Osteoblast (primary cell): ENCODE data around the gene ZG16. TPM values are rescaled to one million over a fixed set of nuclear protein-coding genes. Genes with fewer than 3 reads are reported as not detected.
"Not testable (repeated sequence)": the region's sequence is repeated elsewhere in the genome, so short reads cannot be mapped to it uniquely, and the experiment has no call there.

Experiments
- DNase-seq: peaks from one replicate; pipeline ENCODE4 v3.0.0; 2011; ENCODE audit warnings: low spot score, mixed read lengths; ENCODE audit not compliant: insufficient read length; ENCODE audit errors: missing footprints
- H2AFZ ChIP-seq: 2 replicates; pipeline ENCODE4 v1.6.0; 2011; ENCODE audit warnings: mild to moderate bottlenecking, low read length
- H3K27ac ChIP-seq: 2 replicates; pipeline ENCODE4 v1.5.1; 2011; ENCODE audit warnings: mild to moderate bottlenecking, low read depth, low read length, moderate library complexity
- H3K27me3 ChIP-seq: 2 replicates; pipeline ENCODE4 v1.6.0; 2012; ENCODE audit warnings: mild to moderate bottlenecking, control low read depth, inconsistent platforms, low read length, moderate library complexity; ENCODE audit not compliant: insufficient read depth
- H3K36me3 ChIP-seq: 2 replicates; pipeline ENCODE4 v1.5.1; 2011; ENCODE audit warnings: mild to moderate bottlenecking, low read length, control low read depth, moderate library complexity; ENCODE audit not compliant: insufficient read depth
- H3K4me1 ChIP-seq: 2 replicates; pipeline ENCODE4 v1.5.1; 2011; ENCODE audit warnings: mild to moderate bottlenecking, low read length, control low read depth, moderate library complexity; ENCODE audit not compliant: insufficient read depth
- H3K4me2 ChIP-seq: 2 replicates; pipeline ENCODE4 v1.6.0; 2011; ENCODE audit warnings: mild to moderate bottlenecking, low read length; ENCODE audit not compliant: insufficient read depth
- H3K4me3 ChIP-seq: fragments of 200-600 bp; sonication (generic); 3 replicates; pipeline ENCODE4 v1.5.1; 2012; ENCODE audit warnings: mild to moderate bottlenecking, low read length, inconsistent platforms; ENCODE audit not compliant: insufficient read depth
- H3K79me2 ChIP-seq: 2 replicates; pipeline ENCODE4 v1.6.0; 2012; ENCODE audit warnings: mild to moderate bottlenecking, low read length, control low read depth, inconsistent platforms; ENCODE audit not compliant: insufficient read depth
- H3K9me3 ChIP-seq: 2 replicates; pipeline ENCODE4 v1.5.1; 2011; ENCODE audit warnings: low read depth, low read length, control low read depth
- H4K20me1 ChIP-seq: 2 replicates; pipeline ENCODE4 v1.6.0; 2012; ENCODE audit warnings: mild to moderate bottlenecking, low read length, control low read depth; ENCODE audit not compliant: insufficient read depth
- total RNA-seq: library from RNA; depleted of rRNA; stranded (reverse); fragments of >200 nt; gene quantifications from 2 replicates; pipeline ENCODE4 v1.2.3, GENCODE V29; 2012
- TF ChIP-seq, protein P1 (sequence below): IDR thresholded peaks from 2 replicates; pipeline ENCODE4 v1.5.1; 2011; ENCODE audit warnings: mild to moderate bottlenecking, low read depth, low read length, moderate library complexity; ENCODE audit errors: extremely low read depth

ZG16 gene
- total RNA-seq, 1 donor = not detected

DNA sequence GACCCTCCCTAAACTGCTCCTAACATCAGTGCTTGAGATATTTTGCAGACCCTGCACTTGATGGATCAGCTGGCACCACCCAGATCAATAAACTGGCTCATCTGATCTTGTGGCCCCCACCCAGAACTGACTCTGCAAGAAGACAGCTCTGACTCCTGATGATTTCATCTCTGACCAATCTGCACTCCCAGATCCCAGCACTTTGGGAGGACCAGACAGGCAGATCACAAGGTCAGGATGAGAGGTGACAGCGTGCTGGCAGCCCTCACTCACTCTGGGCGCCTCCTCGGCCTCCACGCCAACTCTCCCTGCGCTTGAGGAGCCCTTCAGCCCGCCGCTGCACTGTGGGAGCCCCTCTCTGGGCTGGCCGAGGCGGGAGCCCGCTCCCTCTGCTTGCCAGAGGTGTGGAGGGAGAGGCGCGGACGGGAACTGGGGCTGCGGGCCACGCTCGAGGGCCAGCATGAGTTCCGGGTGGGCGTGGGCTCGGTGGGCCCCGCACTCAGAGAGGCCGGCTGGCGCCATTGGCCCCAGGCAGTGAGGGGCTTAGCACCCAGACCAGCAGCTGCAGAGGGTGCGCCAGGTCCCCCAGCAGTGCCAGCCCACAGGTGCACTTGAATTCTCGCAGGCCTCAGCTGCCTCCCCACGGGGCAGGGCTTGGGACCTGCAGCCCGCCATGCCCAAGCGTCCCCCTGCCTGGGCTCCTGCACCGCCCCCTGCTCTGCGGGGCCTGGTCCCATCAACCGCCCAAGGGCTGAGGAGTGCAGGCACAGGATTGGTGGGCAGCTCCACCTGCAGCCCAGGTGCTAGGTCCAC is 29.9 kb upstream of the ZG16 start:
- no peak overlapping the region for H3K4me3 ChIP-seq
- no peaks in the 10 kb centered on the region for H3K4me1 ChIP-seq
- no peak overlapping the region for H3K27ac ChIP-seq
- no peaks in the 10 kb centered on the region for H4K20me1 ChIP-seq
- no peak overlapping the region for H3K4me2 ChIP-seq
- H3K36me3 ChIP-seq = no peaks in the 10 kb centered on the region
- no peaks in the 10 kb centered on the region for H3K79me2 ChIP-seq
- TF ChIP-seq, protein P1, sequence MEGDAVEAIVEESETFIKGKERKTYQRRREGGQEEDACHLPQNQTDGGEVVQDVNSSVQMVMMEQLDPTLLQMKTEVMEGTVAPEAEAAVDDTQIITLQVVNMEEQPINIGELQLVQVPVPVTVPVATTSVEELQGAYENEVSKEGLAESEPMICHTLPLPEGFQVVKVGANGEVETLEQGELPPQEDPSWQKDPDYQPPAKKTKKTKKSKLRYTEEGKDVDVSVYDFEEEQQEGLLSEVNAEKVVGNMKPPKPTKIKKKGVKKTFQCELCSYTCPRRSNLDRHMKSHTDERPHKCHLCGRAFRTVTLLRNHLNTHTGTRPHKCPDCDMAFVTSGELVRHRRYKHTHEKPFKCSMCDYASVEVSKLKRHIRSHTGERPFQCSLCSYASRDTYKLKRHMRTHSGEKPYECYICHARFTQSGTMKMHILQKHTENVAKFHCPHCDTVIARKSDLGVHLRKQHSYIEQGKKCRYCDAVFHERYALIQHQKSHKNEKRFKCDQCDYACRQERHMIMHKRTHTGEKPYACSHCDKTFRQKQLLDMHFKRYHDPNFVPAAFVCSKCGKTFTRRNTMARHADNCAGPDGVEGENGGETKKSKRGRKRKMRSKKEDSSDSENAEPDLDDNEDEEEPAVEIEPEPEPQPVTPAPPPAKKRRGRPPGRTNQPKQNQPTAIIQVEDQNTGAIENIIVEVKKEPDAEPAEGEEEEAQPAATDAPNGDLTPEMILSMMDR = no peak
- no peak for DNase-seq
- no peaks in the 10 kb centered on the region for H3K9me3 ChIP-seq
- H2AFZ ChIP-seq = no peak overlapping the region
- no peaks in the 10 kb centered on the region for H3K27me3 ChIP-seq

DNA sequence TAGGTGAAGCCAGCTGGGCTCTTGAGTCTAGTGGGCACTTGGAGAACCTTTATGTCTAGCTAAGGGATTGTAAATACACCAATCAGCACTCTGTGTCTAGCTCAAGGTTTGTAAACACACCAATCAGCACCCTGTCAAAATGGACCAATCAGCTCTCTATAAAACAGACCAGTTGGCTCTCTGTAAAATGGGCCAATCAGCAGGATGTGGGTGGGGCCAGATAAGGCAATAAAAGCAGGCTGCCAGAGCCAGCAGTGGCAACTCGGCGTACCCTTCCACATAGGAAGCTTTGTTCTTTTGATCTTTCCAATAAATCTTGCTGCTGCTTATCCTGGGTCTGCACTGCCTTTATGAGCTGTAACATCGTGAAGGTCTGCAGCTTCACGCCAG is 29.3 kb upstream of the ZG16 start:
- H3K36me3 ChIP-seq, H3K79me2 ChIP-seq, H4K20me1 ChIP-seq, H3K4me1 ChIP-seq, H3K4me2 ChIP-seq, H3K9me3 ChIP-seq, H2AFZ ChIP-seq, DNase-seq, H3K27me3 ChIP-seq, H3K4me3 ChIP-seq, H3K27ac ChIP-seq: not testable (repeated sequence)

DNA sequence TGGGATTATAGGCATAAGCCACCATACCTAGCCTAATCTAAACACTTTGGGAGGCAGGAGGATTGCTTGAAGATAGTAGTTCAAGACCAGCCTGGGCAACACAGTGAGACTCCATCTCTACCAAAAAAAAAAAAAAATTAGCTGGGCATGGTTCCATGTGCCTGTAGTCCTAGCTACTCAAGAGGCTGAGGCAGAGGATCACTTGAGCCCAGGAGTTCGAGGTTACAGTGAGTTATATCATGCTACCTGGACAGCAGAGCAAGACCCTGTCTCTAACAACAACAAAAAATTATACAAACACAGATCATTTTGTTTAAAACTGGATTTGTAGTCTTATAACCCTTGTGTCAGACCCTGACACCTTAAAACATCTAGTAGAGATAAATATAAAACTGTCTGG is 24.5 kb upstream of the ZG16 start:
- TF ChIP-seq, protein P1 = no peak
- DNase-seq = no peak
- Histone ChIP-seq H3K79me2 (no peaks in the 10 kb centered on the region), H4K20me1 (no peaks in the 10 kb centered on the region), H3K27ac (no peak overlapping the region), H3K36me3 (no peaks in the 10 kb centered on the region), H3K9me3 (no peaks in the 10 kb centered on the region), H3K4me1 (peaks cover 4% of the 10 kb centered on the region), H3K4me2 (no peak overlapping the region), H3K27me3 (no peaks in the 10 kb centered on the region), H3K4me3 (no peak overlapping the region), H2AFZ (no peak overlapping the region)

DNA sequence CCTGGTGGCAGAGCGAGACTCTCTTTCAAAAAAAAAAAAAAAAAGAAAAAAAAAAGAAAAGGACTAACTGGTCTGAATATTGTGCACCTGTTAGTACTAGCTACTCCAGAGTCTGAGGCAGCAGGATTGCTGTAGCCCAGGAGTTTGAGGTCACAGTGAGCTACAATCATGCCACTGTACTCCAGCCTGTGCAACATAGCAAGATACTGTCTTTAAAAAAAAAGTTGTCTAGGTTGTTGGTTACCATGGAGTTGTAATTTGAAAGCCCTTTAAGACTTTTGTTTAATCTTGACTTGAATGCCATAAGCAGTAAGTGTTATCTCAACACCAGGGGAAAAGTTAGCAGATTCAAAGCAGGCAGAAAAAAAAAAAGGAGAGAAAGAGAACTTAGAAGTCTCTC is 21.4 kb upstream of the ZG16 start:
- Histone ChIP-seq H3K36me3 (no peaks in the 10 kb centered on the region), H3K4me2 (no peak overlapping the region), H4K20me1 (no peaks in the 10 kb centered on the region), H3K27me3 (no peaks in the 10 kb centered on the region), H2AFZ (no peak overlapping the region), H3K4me1 (peaks cover 4% of the 10 kb centered on the region), H3K79me2 (no peaks in the 10 kb centered on the region), H3K27ac (no peak overlapping the region), H3K9me3 (no peaks in the 10 kb centered on the region), H3K4me3 (no peak overlapping the region)
- TF ChIP-seq, protein P1 = no peak
- no peak for DNase-seq

DNA sequence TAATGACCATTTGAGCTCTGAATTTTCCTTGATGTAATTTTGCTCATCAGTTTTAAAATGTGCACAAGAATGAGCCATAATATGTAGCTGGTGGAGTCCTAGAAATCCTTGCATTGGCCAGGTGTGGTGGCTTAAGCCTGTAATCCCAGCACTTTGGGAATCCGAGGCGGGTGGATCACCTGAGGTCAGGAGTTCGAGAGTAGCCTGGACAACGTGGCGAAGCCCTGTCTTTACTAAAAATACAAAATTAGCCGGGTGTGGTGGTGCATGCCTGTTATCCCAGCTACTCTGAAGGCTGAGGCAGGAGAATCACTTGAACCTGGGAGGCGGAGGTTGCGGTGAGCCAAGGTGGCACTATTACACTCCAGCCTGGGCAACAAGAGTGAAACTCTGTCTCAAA is 21.0 kb upstream of the ZG16 start:
- not testable (repeated sequence) for H3K79me2 ChIP-seq, H2AFZ ChIP-seq, H3K27me3 ChIP-seq, H3K9me3 ChIP-seq, H3K27ac ChIP-seq, H3K4me2 ChIP-seq, DNase-seq, H3K36me3 ChIP-seq, H4K20me1 ChIP-seq, H3K4me1 ChIP-seq, H3K4me3 ChIP-seq
